H1 (cell line): ENCODE measurements around the gene HAND1. TPM values are rescaled to one million over a fixed set of nuclear protein-coding genes. Genes with fewer than 3 reads are reported as not detected.

Experiments
- CBX8 ChIP-seq: fragments of 300-800, 300-1000 bp; sonication (generic); IDR thresholded peaks from 2 replicates; pipeline ENCODE4 v1.7.1; 2016; ENCODE audit warnings: low read depth, low read length, borderline replicate concordance
- CEBPB ChIP-seq: IDR thresholded peaks from 2 replicates; pipeline ENCODE4 v1.6.1; 2012; ENCODE audit warnings: low read depth, low read length
- CHD7 ChIP-seq: fragments of 300-600 bp; sonication (generic); IDR thresholded peaks from 2 replicates; pipeline ENCODE4 v1.7.1; 2012; ENCODE audit warnings: low read length, moderate library complexity, mild to moderate bottlenecking, inconsistent platforms; ENCODE audit not compliant: insufficient replicate concordance
- EZH2 ChIP-seq: fragments of 200-600 bp; sonication (generic); IDR thresholded peaks from 2 replicates; pipeline ENCODE4 v1.7.1; 2012; ENCODE audit warnings: low read depth, mild to moderate bottlenecking, moderate library complexity, low read length, inconsistent platforms; ENCODE audit not compliant: severe bottlenecking
- GTF2F1 ChIP-seq: IDR thresholded peaks from 2 replicates; pipeline ENCODE4 v1.6.1; 2012; ENCODE audit warnings: low read depth, low read length, improper control_type of control experiment, borderline replicate concordance
- JUN ChIP-seq: IDR thresholded peaks from 2 replicates; pipeline ENCODE4 v1.6.1; 2011; ENCODE audit warnings: low read depth, mild to moderate bottlenecking, improper control_type of control experiment, low read length
- JUND ChIP-seq: IDR thresholded peaks from 2 replicates; pipeline ENCODE4 v1.6.1; 2011; ENCODE audit warnings: mild to moderate bottlenecking, improper control_type of control experiment, low read length
- POLR2A ChIP-seq, 2 experiments: IDR thresholded peaks; 1 replicate in 1 of 2; 2 replicates in 1 of 2; pipeline ENCODE4 v1.6.1; 2011; ENCODE audit warnings: low read depth in 2 of 2, low read length in 2 of 2, mild to moderate bottlenecking in 2 of 2; ENCODE audit errors: control extremely low read depth in 1 of 2
- POLR2AphosphoS5 ChIP-seq: IDR thresholded peaks from 2 replicates; pipeline ENCODE4 v1.6.1; 2011; ENCODE audit warnings: low read depth, low read length
- POU5F1 ChIP-seq: IDR thresholded peaks from 2 replicates; pipeline ENCODE4 v1.6.1; 2011; ENCODE audit warnings: low read depth, mild to moderate bottlenecking, low read length, moderate library complexity
- TAF7 ChIP-seq: optimal IDR thresholded peaks from 2 replicates; pipeline ENCODE3; 2011; ENCODE audit warnings: low read depth, mild to moderate bottlenecking, inconsistent platforms, low read length, moderate library complexity, borderline replicate concordance
- polyA plus RNA-seq, 7 experiments: library from polyadenylated mRNA; depleted of rRNA in 3 of 7; stranded (reverse) in 5 of 7; unstranded in 2 of 7; fragments of >200 nt in 5 of 7; fragments of 200-250 nt in 2 of 7; gene quantifications; 1 replicate in 5 of 7; 2 replicates in 1 of 7; 4 replicates in 1 of 7; pipeline versions ENCODE4 v1.2.1 to v1.2.3, GENCODE V29; 2011 to 2013; ENCODE audit warnings: missing spikeins in 2 of 7, mixed read lengths in 2 of 7
- total RNA-seq: library from RNA; stranded (reverse); fragmentation: NEBNext Ultra II Directional; extraction: Animal tissue kit (Norgen Biotek cat#: 25700); gene quantifications from 2 replicates; pipeline ENCODE4 v1.2.1, GENCODE V29; 2021
- TF ChIP-seq, protein P1 (sequence below): IDR thresholded peaks from 2 replicates; pipeline ENCODE4 v1.6.1; 2011; ENCODE audit warnings: low read length, improper control_type of control experiment

The HAND1 gene
- total and polyA plus RNA-seq, 2 of the 8 experiments (the other 6 are each of a cell fraction or from before 2014, with no cell fraction given), result 0.06 TPM; not detected in 1

DNA sequence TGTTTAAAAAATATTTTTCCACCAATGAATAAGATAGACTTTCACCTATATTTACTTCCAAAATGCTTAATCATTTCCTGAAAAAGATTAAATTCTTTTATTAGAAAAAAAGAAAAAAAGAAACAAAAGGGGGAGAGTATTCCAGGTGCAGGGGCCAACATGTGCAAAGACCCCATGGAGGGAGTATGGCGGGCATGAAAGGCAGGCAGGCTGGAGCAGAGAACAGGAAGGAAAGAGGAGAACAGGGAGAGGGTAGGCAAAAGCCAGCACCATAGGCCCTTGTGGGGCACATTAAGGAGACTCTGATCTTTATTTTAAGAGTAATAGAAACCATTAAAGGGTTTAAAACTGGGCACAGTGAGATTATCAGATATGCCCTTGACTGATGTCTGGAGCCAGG is 48.7 kb downstream of the HAND1 start (continued):
- TF ChIP-seq CHD7 (no peak), JUN (no peak), GTF2F1 (no peak), POU5F1 (no peak), POLR2AphosphoS5 (no peak), TAF7 (no peak), POLR2A (IDR thresholded peaks at IDR 0.05; ENCODE audit: control extremely low read depth in 1 of 2, low read depth in 2 of 2, low read length in 2 of 2) (no peak), CEBPB (no peak), EZH2 (no peak), CBX8 (no peak), JUND (no peak)
- TF ChIP-seq, protein P1, sequence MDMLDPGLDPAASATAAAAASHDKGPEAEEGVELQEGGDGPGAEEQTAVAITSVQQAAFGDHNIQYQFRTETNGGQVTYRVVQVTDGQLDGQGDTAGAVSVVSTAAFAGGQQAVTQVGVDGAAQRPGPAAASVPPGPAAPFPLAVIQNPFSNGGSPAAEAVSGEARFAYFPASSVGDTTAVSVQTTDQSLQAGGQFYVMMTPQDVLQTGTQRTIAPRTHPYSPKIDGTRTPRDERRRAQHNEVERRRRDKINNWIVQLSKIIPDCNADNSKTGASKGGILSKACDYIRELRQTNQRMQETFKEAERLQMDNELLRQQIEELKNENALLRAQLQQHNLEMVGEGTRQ, result no peak
